ENCODE data around the gene MRNIP. TPM values are rescaled to one million over a fixed set of nuclear protein-coding genes. Genes with fewer than 3 reads are reported as not detected.

The MRNIP gene
- total RNA-seq, 1 experiment from 2014 or later, result 31.1 TPM

DNA sequence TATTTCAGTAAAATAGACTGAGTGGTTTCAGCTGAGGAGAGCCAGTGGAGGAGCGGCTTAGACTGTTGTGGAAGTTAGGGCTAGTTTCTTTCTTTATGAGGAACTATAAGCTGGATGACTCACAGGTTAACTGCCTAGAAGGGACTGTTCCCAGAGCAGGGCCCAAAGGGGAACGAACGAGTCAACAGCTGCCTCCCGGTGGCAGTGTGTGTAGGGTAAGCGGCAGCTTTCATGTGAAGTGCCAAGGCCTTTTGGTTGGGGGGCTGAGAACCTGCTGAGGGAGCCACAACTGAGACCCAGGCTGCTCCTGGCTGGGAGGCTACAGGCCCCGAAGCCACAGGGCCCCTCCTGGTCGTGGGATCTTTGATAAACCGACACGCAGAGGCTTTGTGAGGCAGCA is 30.9 kb downstream of the MRNIP start:
- no peak overlapping the region for H2BK5ac ChIP-seq (ENCODE audit: insufficient read length, low read length)
- peaks cover 71 to 98% (median 96%) of the 10 kb centered on the region in 3 experiments for H3K36me3 Mint-ChIP-seq (ENCODE audit: insufficient read depth in 1 of 3, low read depth in 3 of 3)
- no peak overlapping the region for H3K56ac ChIP-seq (ENCODE audit: insufficient read length, low read depth, low read length)
- no peak overlapping the region for H3K4ac ChIP-seq (ENCODE audit: low read depth, low read length)
- H2AK5ac ChIP-seq (ENCODE audit: insufficient read length, low read length), result no peak overlapping the region
- peaks cover 2% of the 10 kb centered on the region for H3K79me1 ChIP-seq (ENCODE audit: insufficient read depth, low read depth, low read length, poor library complexity, severe bottlenecking)
- no peaks in the 10 kb centered on the region; a peak in 2 of 5 replicates for H3K9me3 Mint-ChIP-seq
- no CpG with 5 or more reads among the region's 9 CpGs for WGBS (ENCODE audit: extremely low coverage, insufficient read length, low lambda C conversion rate)
- H3K27me3 ChIP-seq (ENCODE audit: insufficient read depth, low read length), result no peaks in the 10 kb centered on the region
- H2BK15ac ChIP-seq (ENCODE audit: low read depth, low read length), result no peak overlapping the region
- H3K4me1 ChIP-seq (ENCODE audit: insufficient read depth, low read length), result peaks cover 9% of the 10 kb centered on the region; the same call in 1 of the 2 replicates
- H3K9ac ChIP-seq (ENCODE audit: extremely low read depth, insufficient read length, low read length), result no peak overlapping the region
- no peaks in the 10 kb centered on the region for H3K9me3 ChIP-seq (ENCODE audit: control insufficient read depth, low read depth, low read length)
- H3K4me2 ChIP-seq (ENCODE audit: insufficient read depth, insufficient read length, low read length), result no peak overlapping the region
- H3T11ph ChIP-seq (ENCODE audit: low read length), result no peak overlapping the region
- no peak overlapping the region for H3K27ac ChIP-seq (ENCODE audit: insufficient read length, low read depth, low read length)
- no peak overlapping the region for H4K91ac ChIP-seq (ENCODE audit: insufficient read length, low read depth, low read length)
- H3K27ac Mint-ChIP-seq, result peak overlapping the region in 2 of 3 experiments; percentile 49 to 81; a peak in 3 of 7 replicates
- H2BK120ac ChIP-seq (ENCODE audit: low read depth, low read length, poor library complexity, severe bottlenecking), result no peak overlapping the region
- no peak overlapping the region for H2AFZ ChIP-seq (ENCODE audit: low read length)
- no peak overlapping the region; the same call in 1 of the 2 replicates for H3K14ac ChIP-seq (ENCODE audit: insufficient read depth, low read length)
- H3K4me3 Mint-ChIP-seq, result no peak overlapping the region
- no peaks in the 10 kb centered on the region for H4K20me1 ChIP-seq (ENCODE audit: control insufficient read depth, insufficient read depth, insufficient read length)
- DNase-seq, result no peak
- no peak overlapping the region for H4K8ac ChIP-seq (replicated peaks; ENCODE audit: insufficient read length, low read depth, low read length)
- H3K18ac ChIP-seq (ENCODE audit: insufficient read length, low read depth, low read length), result no peak overlapping the region
- no peak overlapping the region for H2BK12ac ChIP-seq (ENCODE audit: insufficient read length, low read depth, low read length)
- H4K5ac ChIP-seq (ENCODE audit: insufficient read length, low read depth, low read length), result no peak overlapping the region
- peaks cover 1% of the 10 kb centered on the region; the same call in 1 of the 2 replicates for H3K79me2 ChIP-seq (ENCODE audit: insufficient read depth, low read length)
- peaks cover 31% of the 10 kb centered on the region in 2 experiments for H3K4me1 Mint-ChIP-seq
- H3K23ac ChIP-seq (ENCODE audit: insufficient read length, low read depth, low read length), result no peak overlapping the region
- TF ChIP-seq, protein P1, sequence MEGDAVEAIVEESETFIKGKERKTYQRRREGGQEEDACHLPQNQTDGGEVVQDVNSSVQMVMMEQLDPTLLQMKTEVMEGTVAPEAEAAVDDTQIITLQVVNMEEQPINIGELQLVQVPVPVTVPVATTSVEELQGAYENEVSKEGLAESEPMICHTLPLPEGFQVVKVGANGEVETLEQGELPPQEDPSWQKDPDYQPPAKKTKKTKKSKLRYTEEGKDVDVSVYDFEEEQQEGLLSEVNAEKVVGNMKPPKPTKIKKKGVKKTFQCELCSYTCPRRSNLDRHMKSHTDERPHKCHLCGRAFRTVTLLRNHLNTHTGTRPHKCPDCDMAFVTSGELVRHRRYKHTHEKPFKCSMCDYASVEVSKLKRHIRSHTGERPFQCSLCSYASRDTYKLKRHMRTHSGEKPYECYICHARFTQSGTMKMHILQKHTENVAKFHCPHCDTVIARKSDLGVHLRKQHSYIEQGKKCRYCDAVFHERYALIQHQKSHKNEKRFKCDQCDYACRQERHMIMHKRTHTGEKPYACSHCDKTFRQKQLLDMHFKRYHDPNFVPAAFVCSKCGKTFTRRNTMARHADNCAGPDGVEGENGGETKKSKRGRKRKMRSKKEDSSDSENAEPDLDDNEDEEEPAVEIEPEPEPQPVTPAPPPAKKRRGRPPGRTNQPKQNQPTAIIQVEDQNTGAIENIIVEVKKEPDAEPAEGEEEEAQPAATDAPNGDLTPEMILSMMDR (conservative IDR thresholded peaks at IDR 0.05), result 0 out of 3 replicates have a peak, but pooled peaks have one; percentile 12
- no peak overlapping the region for H2BK20ac ChIP-seq (ENCODE audit: low read depth, low read length, poor library complexity, severe bottlenecking)
- no peaks in the 10 kb centered on the region for H3K27me3 Mint-ChIP-seq (ENCODE audit: low read depth)
- no peaks in the 10 kb centered on the region for H3K23me2 ChIP-seq (ENCODE audit: insufficient read length, low read depth, low read length, poor library complexity, severe bottlenecking)

Measured in H9 (cell line).